Activated B cell treated with CpG ODN at 0.5 μM for 24 hours (primary cell): ENCODE results near the gene GGACT. TPM values are rescaled to one million over a fixed set of nuclear protein-coding genes. Genes with fewer than 3 reads are reported as not detected.
A peak's percentile ranks its signal among the peaks of the same experiment; 100 is the strongest.

Experiments used
- ATAC-seq: fragments of 200-7000 bp; cut with Tn5 transposase; one replicate; pipeline ENCODE4 v1.10.0; 2021; ENCODE audit warnings: low read depth, mild to moderate bottlenecking, moderate library complexity
- CTCF ChIA-PET: fragments of 350-600 bp; sonication (Branson Sonifier 250); formaldehyde crosslinking; loops from one replicate; lab custom pipeline; 2021; ENCODE audit warnings: antibody characterized with exemption; lab: Charles Lee
- POLR2A ChIA-PET: fragments of 350-600 bp; sonication (Branson Sonifier 250); formaldehyde crosslinking; loops from one replicate; lab custom pipeline; 2021; ENCODE audit warnings: antibody characterized with exemption; lab: Charles Lee
- DNase-seq: peaks from one replicate; pipeline ENCODE4 v3.0.0; 2022
- H3K27ac Mint-ChIP-seq: one replicate; pipeline ENCODE4 v1.8.0; 2020; ENCODE audit warnings: mixed read lengths
- H3K27me3 Mint-ChIP-seq: one replicate; pipeline ENCODE4 v1.8.0; 2021; ENCODE audit warnings: mixed read lengths
- H3K36me3 Mint-ChIP-seq: one replicate; pipeline ENCODE4 v1.8.0; 2021; ENCODE audit warnings: low read depth, mixed read lengths
- H3K4me1 Mint-ChIP-seq: one replicate; pipeline ENCODE4 v1.8.0; 2021; ENCODE audit warnings: mixed read lengths
- H3K4me3 Mint-ChIP-seq: one replicate; pipeline ENCODE4 v1.8.0; 2020; ENCODE audit warnings: mild to moderate bottlenecking, mixed read lengths
- H3K9me3 Mint-ChIP-seq: one replicate; pipeline ENCODE4 v1.8.0; 2020; ENCODE audit warnings: mixed read lengths
- intact Hi-C: fragments of 100-400 bp; cut with micrococcal nuclease; formaldehyde crosslinking; loops from one replicate; pipeline ENCODE4 v1.15.1; 2024
- total RNA-seq: library from RNA; stranded (reverse); gene quantifications from 2 replicates; pipeline ENCODE4 v1.2.3, GENCODE V29; 2022
- TF ChIP-seq, protein P1 (sequence below): fragments of 200-600 bp; IDR thresholded peaks from one replicate; pipeline ENCODE4 v1.8.0; 2022; ENCODE audit warnings: antibody characterized with exemption, mild to moderate bottlenecking

The GGACT gene
- total RNA-seq = 6.5 and 7.5 TPM in 2 replicates

- peaks cover 14% of the 10 kb centered on the region for H3K4me1 Mint-ChIP-seq
- intact Hi-C loops = loop anchor here (1.0 to 10.0 kb wide), 7 partner anchors 15 to 1806 kb away; no protein-coding TSS in a partner anchor
Measured at GRCh38 chr13:100588331-100589177, at the start of gene GGACT. Gene GGACT, minus strand, starts transcription at chr13:100588789. Its CDS starts 56,198 bp downstream, at chr13:100532591.

GRCh38 chr13:100637796-100638195 lies 49.2 kb upstream of the GGACT start:
- DNase-seq (no peak), ATAC-seq (no peak)
- no peaks in the 10 kb centered on the region for H3K4me1 Mint-ChIP-seq
- no peaks in the 10 kb centered on the region for H3K9me3 Mint-ChIP-seq
- TF ChIP-seq, protein P1, sequence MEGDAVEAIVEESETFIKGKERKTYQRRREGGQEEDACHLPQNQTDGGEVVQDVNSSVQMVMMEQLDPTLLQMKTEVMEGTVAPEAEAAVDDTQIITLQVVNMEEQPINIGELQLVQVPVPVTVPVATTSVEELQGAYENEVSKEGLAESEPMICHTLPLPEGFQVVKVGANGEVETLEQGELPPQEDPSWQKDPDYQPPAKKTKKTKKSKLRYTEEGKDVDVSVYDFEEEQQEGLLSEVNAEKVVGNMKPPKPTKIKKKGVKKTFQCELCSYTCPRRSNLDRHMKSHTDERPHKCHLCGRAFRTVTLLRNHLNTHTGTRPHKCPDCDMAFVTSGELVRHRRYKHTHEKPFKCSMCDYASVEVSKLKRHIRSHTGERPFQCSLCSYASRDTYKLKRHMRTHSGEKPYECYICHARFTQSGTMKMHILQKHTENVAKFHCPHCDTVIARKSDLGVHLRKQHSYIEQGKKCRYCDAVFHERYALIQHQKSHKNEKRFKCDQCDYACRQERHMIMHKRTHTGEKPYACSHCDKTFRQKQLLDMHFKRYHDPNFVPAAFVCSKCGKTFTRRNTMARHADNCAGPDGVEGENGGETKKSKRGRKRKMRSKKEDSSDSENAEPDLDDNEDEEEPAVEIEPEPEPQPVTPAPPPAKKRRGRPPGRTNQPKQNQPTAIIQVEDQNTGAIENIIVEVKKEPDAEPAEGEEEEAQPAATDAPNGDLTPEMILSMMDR = no peak
- no peak overlapping the region for H3K4me3 Mint-ChIP-seq
- intact Hi-C loops = no loop called here
- POLR2A ChIA-PET = no interaction called here
- H3K27ac Mint-ChIP-seq = no peak overlapping the region
- no peaks in the 10 kb centered on the region for H3K27me3 Mint-ChIP-seq
- CTCF ChIA-PET = no interaction called here
- peaks cover 67% of the 10 kb centered on the region for H3K36me3 Mint-ChIP-seq

More at GRCh38 chr13:100588331-100589177, at the start of gene GGACT:
- no peaks in the 10 kb centered on the region for H3K36me3 Mint-ChIP-seq
- no peaks in the 10 kb centered on the region for H3K27me3 Mint-ChIP-seq
- no peaks in the 10 kb centered on the region for H3K9me3 Mint-ChIP-seq
- POLR2A ChIA-PET = interaction anchor here (0.6 to 1.8 kb wide), 3 partner anchors 21 to 1374 kb away, joined by 4 to 11 read pairs (median 4); partner anchors contain the start of gene TMTC4
- TF ChIP-seq, protein P1 = no peak
- ATAC-seq (peak; percentile 95), DNase-seq (peak; percentile 80)
- CTCF ChIA-PET = interaction anchor here (0.8 to 1.1 kb wide), 5 partner anchors 11 to 22 kb away, joined by 3 to 8 read pairs (median 3); no protein-coding TSS in a partner anchor
- peak within 1 kb of the TSS; percentile 80 for H3K4me3 Mint-ChIP-seq
- H3K27ac Mint-ChIP-seq = peak within 1 kb of the TSS; percentile 65

DNA sequence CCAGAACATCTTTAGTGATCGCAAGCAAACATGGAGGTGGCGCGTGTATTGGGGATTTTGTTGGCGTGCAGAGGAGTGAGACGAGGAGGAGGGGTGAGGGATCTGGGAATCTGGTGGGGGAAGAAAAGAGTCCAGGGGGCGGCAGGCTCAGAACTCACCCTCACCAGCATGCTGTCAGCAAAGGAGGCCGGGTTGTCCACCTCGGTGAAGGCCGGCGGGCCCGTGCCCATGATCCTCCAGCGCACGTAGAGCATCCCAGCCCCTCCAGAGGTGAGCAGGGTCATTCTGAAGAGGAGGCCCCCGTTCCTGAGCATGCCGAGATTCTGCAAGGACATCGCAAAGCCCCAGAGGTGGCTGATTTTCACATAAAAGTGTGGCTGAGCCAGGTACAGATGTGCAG lies 48.8 kb upstream of the GGACT start:
- no peak overlapping the region for H3K27ac Mint-ChIP-seq
- no peak for ATAC-seq
- POLR2A ChIA-PET = no interaction called here
- H3K4me3 Mint-ChIP-seq = no peak overlapping the region
- H3K9me3 Mint-ChIP-seq = no peaks in the 10 kb centered on the region
- CTCF ChIA-PET = no interaction called here
- no peak for DNase-seq
- H3K27me3 Mint-ChIP-seq = no peaks in the 10 kb centered on the region
- H3K36me3 Mint-ChIP-seq = peaks cover 68% of the 10 kb centered on the region
- intact Hi-C loops = no loop called here
- no peaks in the 10 kb centered on the region for H3K4me1 Mint-ChIP-seq
- TF ChIP-seq, protein P1 = no peak

GRCh38 chr13:100636441-100636840 lies 47.9 kb upstream of the GGACT start:
- no peaks in the 10 kb centered on the region for H3K9me3 Mint-ChIP-seq
- no peak for DNase-seq
- H3K4me1 Mint-ChIP-seq = no peaks in the 10 kb centered on the region
- TF ChIP-seq, protein P1 = no peak
- ATAC-seq = no peak
- ChIA-PET CTCF (no interaction called here), POLR2A (no interaction called here)
- H3K36me3 Mint-ChIP-seq = peaks cover 66% of the 10 kb centered on the region
- H3K4me3 Mint-ChIP-seq = no peak overlapping the region
- no peak overlapping the region for H3K27ac Mint-ChIP-seq
- H3K27me3 Mint-ChIP-seq = no peaks in the 10 kb centered on the region
- intact Hi-C loops = no loop called here

DNA sequence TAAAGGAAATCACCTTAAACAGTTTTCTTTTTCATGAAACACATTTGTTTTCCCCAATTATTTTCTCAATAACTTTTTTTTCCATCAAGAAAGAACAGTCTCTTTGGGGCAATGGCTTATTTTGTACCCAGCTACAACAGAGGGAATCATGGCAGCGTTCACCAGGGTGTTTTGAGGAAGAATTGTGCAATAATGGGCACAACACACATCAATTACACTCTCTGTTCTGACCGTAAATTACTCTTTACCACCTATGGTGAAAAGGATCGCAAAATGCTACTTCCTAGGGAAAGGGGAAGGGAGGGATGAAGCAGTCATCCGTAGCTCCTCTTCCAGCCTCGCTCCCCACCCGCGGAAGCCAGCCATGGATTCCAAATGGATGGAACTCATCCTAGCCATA lies 47.4 kb upstream of the GGACT start:
- intact Hi-C loops = no loop called here
- ChIA-PET CTCF (no interaction called here), POLR2A (no interaction called here)
- TF ChIP-seq, protein P1 = no peak
- Mint-ChIP-seq H3K27me3 (no peaks in the 10 kb centered on the region), H3K4me1 (no peaks in the 10 kb centered on the region), H3K27ac (no peak overlapping the region), H3K9me3 (no peaks in the 10 kb centered on the region), H3K4me3 (no peak overlapping the region), H3K36me3 (peaks cover 64% of the 10 kb centered on the region)
- ATAC-seq = no peak
- no peak for DNase-seq
